Measurements from ENCODE around the gene SYS1. TPM values are rescaled to one million over a fixed set of nuclear protein-coding genes. Genes with fewer than 3 reads are reported as not detected.

Gene SYS1
- 13.8 TPM for polyA plus RNA-seq (2013, experiment 1 of 2)
- polyA plus RNA-seq (2013, experiment 2 of 2), result 13.5 TPM

DNA sequence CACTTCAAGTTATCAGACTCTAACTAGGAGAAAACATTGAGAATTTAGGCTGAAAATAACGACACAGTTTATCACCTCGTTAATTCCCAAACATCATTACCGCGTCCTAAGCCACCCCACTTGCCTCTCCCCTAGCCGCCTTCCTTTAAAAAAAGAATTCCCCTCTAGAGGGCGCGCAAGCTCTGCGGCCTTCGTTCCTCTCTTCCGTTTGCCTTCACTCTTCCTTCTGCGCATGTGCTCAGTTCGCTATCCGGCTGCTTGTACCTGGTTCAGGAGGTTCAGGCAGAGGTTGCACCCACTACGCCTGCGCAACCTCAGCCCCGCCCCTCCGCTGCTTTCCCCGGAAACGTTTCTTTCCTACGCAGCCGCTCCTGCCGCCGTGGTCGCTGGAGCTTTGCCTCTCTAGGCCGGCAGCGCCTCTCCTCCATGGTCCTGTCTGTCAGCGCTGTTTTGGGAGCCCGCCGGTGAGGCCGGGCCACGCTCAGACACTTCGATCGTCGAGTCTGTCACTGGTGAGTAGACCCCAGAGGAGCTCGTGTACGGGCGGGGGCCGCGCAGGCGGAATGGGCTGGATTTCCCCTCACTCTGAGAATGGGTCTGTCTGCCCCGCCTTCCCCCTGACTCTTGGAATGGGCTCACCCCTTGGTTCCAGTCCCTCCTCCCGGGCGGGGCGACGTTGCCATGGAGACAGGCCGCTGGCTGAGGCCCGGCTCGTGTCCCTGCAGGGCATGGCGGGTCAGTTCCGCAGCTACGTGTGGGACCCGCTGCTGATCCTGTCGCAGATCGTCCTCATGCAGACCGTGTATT lies at the start of gene SYS1:
SYS1 (plus strand) TSS at position 353 of the 807 bp plus-strand sequence; CDS start at position 729, 376 bp downstream.
- H3K27me3 ChIP-seq (ENCODE audit: insufficient read depth, low read length, poor library complexity), result no peaks in the 10 kb centered on the region

DNA sequence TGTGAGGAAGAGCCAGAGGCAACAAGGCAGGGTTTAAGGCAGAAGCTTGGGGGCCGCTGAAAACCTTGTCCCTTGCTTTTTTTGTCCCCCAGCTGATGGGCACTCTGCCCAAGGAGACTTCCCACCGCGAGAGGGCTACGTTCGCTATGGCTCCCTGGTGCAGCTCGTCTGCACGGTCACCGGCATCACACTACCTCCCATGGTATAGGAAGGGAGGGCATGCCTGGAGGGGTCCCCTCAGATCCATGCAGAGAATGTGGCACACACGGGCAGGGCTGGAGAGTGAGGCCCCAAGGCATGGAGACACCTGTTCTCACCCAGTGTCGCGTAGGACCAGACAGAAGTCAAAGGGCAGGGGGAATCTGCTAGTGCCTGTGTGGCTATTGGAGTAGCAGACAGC lies 49.0 kb upstream of the SYS1 start:
- no peak overlapping the region for H4K8ac ChIP-seq (ENCODE audit: low read depth, low read length)
- H3K27ac ChIP-seq (ENCODE audit: low read depth, low read length), result no peak overlapping the region
- no peak overlapping the region for H3K4me3 ChIP-seq (ENCODE audit: low read length)
- no peak overlapping the region for H3K23ac ChIP-seq (ENCODE audit: low read length)
- H3K56ac ChIP-seq (ENCODE audit: low read length), result no peak overlapping the region
- H2BK120ac ChIP-seq (ENCODE audit: low read depth, low read length), result no peak overlapping the region
- H4K5ac ChIP-seq (ENCODE audit: low read length), result no peak overlapping the region
- no CpG with 5 or more reads among the region's 11 CpGs for WGBS (ENCODE audit: extremely low coverage, insufficient coverage, low lambda C conversion rate)
- no peak overlapping the region for H2BK5ac ChIP-seq (ENCODE audit: low read length)
- H3K79me2 ChIP-seq (ENCODE audit: control insufficient read depth, insufficient read depth, low read length), result no peaks in the 10 kb centered on the region
- H3K9ac ChIP-seq (ENCODE audit: low read length), result no peak overlapping the region
- no peaks in the 10 kb centered on the region for H3K79me1 ChIP-seq (ENCODE audit: low read length)
- no peaks in the 10 kb centered on the region for H3K27me3 ChIP-seq (ENCODE audit: insufficient read depth, low read length, poor library complexity)
- H2AK5ac ChIP-seq (ENCODE audit: low read length), result no peak overlapping the region
- no peaks in the 10 kb centered on the region for H3K36me3 ChIP-seq (ENCODE audit: control insufficient read depth, insufficient read depth, low read length)
- no peak overlapping the region for H2BK15ac ChIP-seq (replicated peaks; ENCODE audit: low read depth)
- no peaks in the 10 kb centered on the region for H3K4me1 ChIP-seq (ENCODE audit: control insufficient read depth, low read depth, low read length)
- no peak overlapping the region for H3K4ac ChIP-seq (ENCODE audit: low read depth, low read length)
- H3K4me2 ChIP-seq (ENCODE audit: low read length), result no peak overlapping the region
- DNase-seq, result no peak
- H3K18ac ChIP-seq (ENCODE audit: low read length), result no peak overlapping the region

More for the DNA sequence above, at the start of gene SYS1:
- H4K5ac ChIP-seq (ENCODE audit: low read length), result peak within 1 kb of the TSS; percentile 76
- no peak within 1 kb of the TSS for H3K18ac ChIP-seq (ENCODE audit: low read length)
- H2BK15ac ChIP-seq (replicated peaks; ENCODE audit: low read depth), result no peak within 1 kb of the TSS
- H3K79me1 ChIP-seq (ENCODE audit: low read length), result peaks cover 17% of the 10 kb centered on the region
- peak within 1 kb of the TSS; percentile 99 for H3K56ac ChIP-seq (ENCODE audit: low read length)
- H3K4me3 ChIP-seq (ENCODE audit: low read length), result peak within 1 kb of the TSS; percentile 96
- peak within 1 kb of the TSS; percentile 95 for H2BK5ac ChIP-seq (ENCODE audit: low read length)
- no peak within 1 kb of the TSS for H4K8ac ChIP-seq (ENCODE audit: low read depth, low read length)
- peak within 1 kb of the TSS; percentile 60 for H3K27ac ChIP-seq (ENCODE audit: low read depth, low read length)
- H3K4me1 ChIP-seq (ENCODE audit: control insufficient read depth, low read depth, low read length), result peaks cover 9% of the 10 kb centered on the region
- peaks cover 8% of the 10 kb centered on the region for H3K79me2 ChIP-seq (ENCODE audit: control insufficient read depth, insufficient read depth, low read length)
- H3K36me3 ChIP-seq (ENCODE audit: control insufficient read depth, insufficient read depth, low read length), result peaks cover 2% of the 10 kb centered on the region
- peak within 1 kb of the TSS; percentile 21 for H3K4ac ChIP-seq (ENCODE audit: low read depth, low read length)
- WGBS (ENCODE audit: extremely low coverage, insufficient coverage, low lambda C conversion rate), result no CpG with 5 or more reads among the region's 55 CpGs
- H3K9ac ChIP-seq (ENCODE audit: low read length), result peak within 1 kb of the TSS; percentile 96
- peak within 1 kb of the TSS; percentile 45 for H3K23ac ChIP-seq (ENCODE audit: low read length)
- no peak within 1 kb of the TSS for H2AK5ac ChIP-seq (ENCODE audit: low read length)
- DNase-seq, result peak; percentile 99
- peak within 1 kb of the TSS; percentile 97 for H3K4me2 ChIP-seq (ENCODE audit: low read length)
- H2BK120ac ChIP-seq (ENCODE audit: low read depth, low read length), result no peak within 1 kb of the TSS

DNA sequence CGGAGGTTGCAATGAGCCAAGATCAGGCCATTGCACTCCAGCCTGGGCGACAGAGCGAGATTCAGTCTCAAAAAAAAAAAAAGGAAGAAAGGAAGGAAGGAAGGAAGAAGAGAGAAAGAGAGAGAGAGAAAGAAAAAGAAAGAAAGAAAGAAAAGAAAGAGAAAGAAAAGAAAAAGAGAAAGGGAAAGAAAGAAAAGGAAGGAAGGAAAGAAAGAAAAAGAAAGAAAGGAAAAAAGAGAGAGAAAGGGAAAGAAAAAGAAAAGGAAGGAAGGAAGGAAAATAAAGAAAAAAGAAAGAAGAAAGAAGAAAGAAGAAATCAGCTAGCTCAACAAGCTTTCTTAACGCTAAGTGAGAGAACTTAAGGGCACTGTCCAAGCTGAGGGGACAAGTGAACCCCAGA lies 47.3 kb upstream of the SYS1 start:
- no CpG with 5 or more reads among the region's 4 CpGs for WGBS (ENCODE audit: extremely low coverage, insufficient coverage, low lambda C conversion rate)
- Histone ChIP-seq H3K4ac (ENCODE audit: low read depth, low read length) (no peak overlapping the region), H2BK120ac (ENCODE audit: low read depth, low read length) (no peak overlapping the region), H3K4me1 (ENCODE audit: control insufficient read depth, low read depth, low read length) (no peaks in the 10 kb centered on the region), H3K79me1 (ENCODE audit: low read length) (no peaks in the 10 kb centered on the region), H3K4me3 (ENCODE audit: low read length) (no peak overlapping the region), H3K18ac (ENCODE audit: low read length) (no peak overlapping the region), H2AK5ac (ENCODE audit: low read length) (no peak overlapping the region), H3K9ac (ENCODE audit: low read length) (no peak overlapping the region), H3K56ac (ENCODE audit: low read length) (no peak overlapping the region), H3K79me2 (ENCODE audit: control insufficient read depth, insufficient read depth, low read length) (no peaks in the 10 kb centered on the region), H2BK15ac (replicated peaks; ENCODE audit: low read depth) (no peak overlapping the region), H4K8ac (ENCODE audit: low read depth, low read length) (no peak overlapping the region), H3K4me2 (ENCODE audit: low read length) (no peak overlapping the region), H2BK5ac (ENCODE audit: low read length) (no peak overlapping the region), H3K23ac (ENCODE audit: low read length) (no peak overlapping the region), H3K27ac (ENCODE audit: low read depth, low read length) (no peak overlapping the region), H3K36me3 (ENCODE audit: control insufficient read depth, insufficient read depth, low read length) (no peaks in the 10 kb centered on the region), H3K27me3 (ENCODE audit: insufficient read depth, low read length, poor library complexity) (no peaks in the 10 kb centered on the region), H4K5ac (ENCODE audit: low read length) (no peak overlapping the region)
- no peak for DNase-seq

DNA sequence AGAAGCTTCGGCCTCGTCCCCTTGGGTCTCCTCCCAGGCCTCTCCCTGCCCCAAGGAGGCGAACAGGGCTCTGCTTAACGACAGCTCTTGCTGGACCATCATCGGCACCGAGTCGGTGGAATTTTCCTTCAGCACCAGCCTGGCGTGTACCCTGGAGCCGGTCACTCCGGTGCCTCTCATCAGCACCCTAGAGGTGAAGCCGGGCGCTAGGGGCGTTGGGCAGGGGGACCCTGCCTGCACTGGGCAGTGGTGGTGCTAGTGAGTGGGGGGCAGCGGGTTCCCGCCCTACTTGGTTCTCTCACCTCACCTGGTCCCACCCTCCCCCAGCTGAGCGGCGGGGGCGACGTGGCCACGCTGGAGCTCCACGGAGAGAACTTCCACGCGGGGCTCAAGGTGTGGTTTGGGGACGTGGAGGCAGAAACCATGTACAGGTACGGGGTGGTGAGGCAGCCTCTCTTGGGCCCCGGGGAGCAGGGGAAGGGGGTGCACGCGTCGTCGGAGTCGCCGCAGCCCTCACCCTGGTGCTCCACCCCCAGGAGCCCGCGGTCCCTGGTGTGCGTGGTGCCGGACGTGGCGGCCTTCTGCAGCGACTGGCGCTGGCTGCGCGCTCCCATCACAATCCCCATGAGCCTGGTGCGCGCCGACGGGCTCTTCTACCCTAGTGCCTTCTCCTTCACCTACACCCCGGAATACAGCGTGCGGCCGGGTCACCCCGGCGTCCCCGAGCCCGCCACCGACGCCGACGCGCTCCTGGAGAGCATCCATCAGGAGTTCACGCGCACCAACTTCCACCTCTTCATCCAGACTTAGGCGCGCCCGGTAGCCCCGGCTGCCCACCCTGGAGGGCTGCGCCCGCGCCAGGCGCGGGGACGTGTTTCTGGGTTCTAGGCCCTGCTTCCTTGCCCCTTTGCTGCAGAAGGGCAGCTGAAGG lies 46.5 kb upstream of the SYS1 start:
- no peak overlapping the region for H2BK15ac ChIP-seq (replicated peaks; ENCODE audit: low read depth)
- H3K79me2 ChIP-seq (ENCODE audit: control insufficient read depth, insufficient read depth, low read length), result no peaks in the 10 kb centered on the region
- no peak for DNase-seq
- H3K56ac ChIP-seq (ENCODE audit: low read length), result no peak overlapping the region
- no peaks in the 10 kb centered on the region for H3K36me3 ChIP-seq (ENCODE audit: control insufficient read depth, insufficient read depth, low read length)
- no peak overlapping the region for H3K27ac ChIP-seq (ENCODE audit: low read depth, low read length)
- no peaks in the 10 kb centered on the region for H3K4me1 ChIP-seq (ENCODE audit: control insufficient read depth, low read depth, low read length)
- H3K4ac ChIP-seq (ENCODE audit: low read depth, low read length), result no peak overlapping the region
- H3K4me2 ChIP-seq (ENCODE audit: low read length), result no peak overlapping the region
- H2BK5ac ChIP-seq (ENCODE audit: low read length), result no peak overlapping the region
- H3K9ac ChIP-seq (ENCODE audit: low read length), result no peak overlapping the region
- no peak overlapping the region for H4K8ac ChIP-seq (ENCODE audit: low read depth, low read length)
- no CpG with 5 or more reads among the region's 71 CpGs for WGBS (ENCODE audit: extremely low coverage, insufficient coverage, low lambda C conversion rate)
- no peak overlapping the region for H2BK120ac ChIP-seq (ENCODE audit: low read depth, low read length)
- H3K79me1 ChIP-seq (ENCODE audit: low read length), result no peaks in the 10 kb centered on the region
- H3K18ac ChIP-seq (ENCODE audit: low read length), result no peak overlapping the region
- H4K5ac ChIP-seq (ENCODE audit: low read length), result no peak overlapping the region
- no peaks in the 10 kb centered on the region for H3K27me3 ChIP-seq (ENCODE audit: insufficient read depth, low read length, poor library complexity)
- H3K23ac ChIP-seq (ENCODE audit: low read length), result no peak overlapping the region
- H2AK5ac ChIP-seq (ENCODE audit: low read length), result no peak overlapping the region
- no peak overlapping the region for H3K4me3 ChIP-seq (ENCODE audit: low read length)

DNA sequence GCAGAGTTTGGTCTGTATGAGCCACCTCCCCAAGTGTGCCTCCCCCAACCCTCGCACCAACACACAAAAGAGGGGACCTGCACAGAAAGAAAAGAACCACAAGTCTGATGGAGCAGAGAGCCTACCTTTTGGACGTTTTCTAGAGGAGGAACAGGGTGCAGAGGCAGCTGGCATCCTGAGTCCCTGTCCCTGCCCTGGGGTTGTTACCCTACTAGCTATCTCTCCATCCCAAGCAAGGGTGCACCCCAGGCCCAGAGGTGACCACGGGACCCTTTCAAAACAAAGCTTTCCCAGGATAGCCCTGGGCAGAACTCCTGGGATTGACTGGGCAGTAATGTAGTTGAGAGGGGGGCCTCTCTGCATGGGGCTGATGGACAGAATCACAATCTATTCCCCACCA lies 45.1 kb upstream of the SYS1 start:
- no peak overlapping the region for H3K9ac ChIP-seq (ENCODE audit: low read length)
- H4K8ac ChIP-seq (ENCODE audit: low read depth, low read length), result no peak overlapping the region
- H3K27me3 ChIP-seq (ENCODE audit: insufficient read depth, low read length, poor library complexity), result no peaks in the 10 kb centered on the region
- H4K5ac ChIP-seq (ENCODE audit: low read length), result no peak overlapping the region
- no CpG with 5 or more reads among the region's 3 CpGs for WGBS (ENCODE audit: extremely low coverage, insufficient coverage, low lambda C conversion rate)
- no peaks in the 10 kb centered on the region for H3K4me1 ChIP-seq (ENCODE audit: control insufficient read depth, low read depth, low read length)
- no peak overlapping the region for H3K56ac ChIP-seq (ENCODE audit: low read length)
- H2BK15ac ChIP-seq (replicated peaks; ENCODE audit: low read depth), result no peak overlapping the region
- no peak overlapping the region for H3K27ac ChIP-seq (ENCODE audit: low read depth, low read length)
- no peak overlapping the region for H3K18ac ChIP-seq (ENCODE audit: low read length)
- no peak overlapping the region for H3K4ac ChIP-seq (ENCODE audit: low read depth, low read length)
- H3K4me3 ChIP-seq (ENCODE audit: low read length), result no peak overlapping the region
- no peak overlapping the region for H2BK120ac ChIP-seq (ENCODE audit: low read depth, low read length)
- no peak overlapping the region for H2AK5ac ChIP-seq (ENCODE audit: low read length)
- no peaks in the 10 kb centered on the region for H3K79me2 ChIP-seq (ENCODE audit: control insufficient read depth, insufficient read depth, low read length)
- H3K23ac ChIP-seq (ENCODE audit: low read length), result no peak overlapping the region
- no peaks in the 10 kb centered on the region for H3K36me3 ChIP-seq (ENCODE audit: control insufficient read depth, insufficient read depth, low read length)
- H3K79me1 ChIP-seq (ENCODE audit: low read length), result no peaks in the 10 kb centered on the region
- no peak for DNase-seq
- no peak overlapping the region for H3K4me2 ChIP-seq (ENCODE audit: low read length)
- no peak overlapping the region for H2BK5ac ChIP-seq (ENCODE audit: low read length)
